HepG2 (cell line): ENCODE measurements around the gene ANXA3.

Experiments
- CTCF ChIP-seq: sonication (generic); formaldehyde crosslinking; IDR thresholded peaks from 2 replicates; pipeline ENCODE4 v1.5.0; 2020; ENCODE audit warnings: mild to moderate bottlenecking, missing genetic modification reagents, moderate library complexity
- MAFK ChIP-seq, 2 experiments: IDR thresholded peaks in 1 of 2; conservative IDR thresholded peaks in 1 of 2; 2 replicates each; pipeline ENCODE4 v1.6.1; 2011; ENCODE audit warnings: improper control_type of control experiment in 2 of 2, low read length in 2 of 2
- NFRKB ChIP-seq: fragments of 450-650 bp; IDR thresholded peaks from 2 replicates; pipeline ENCODE4 v1.6.1; 2017
- ONECUT2 ChIP-seq: sonication (generic); formaldehyde crosslinking; IDR thresholded peaks from 2 replicates; pipeline ENCODE4 v1.4.0; 2020; ENCODE audit warnings: missing genetic modification reagents
- RAD21 ChIP-seq: fragments of 450-650 bp; formaldehyde crosslinking; IDR thresholded peaks from 2 replicates; pipeline ENCODE4 v1.5.0; 2020; ENCODE audit warnings: mild to moderate bottlenecking
- SMAD1 ChIP-seq: sonication (generic); formaldehyde crosslinking; IDR thresholded peaks from 2 replicates; pipeline ENCODE4 v1.4.0; 2020; ENCODE audit warnings: missing genetic modification reagents, low read depth, mild to moderate bottlenecking, borderline replicate concordance
- TCF12 ChIP-seq, 2 experiments: fragments of 450-650 bp in 1 of 2; sonication (generic) in 1 of 2; formaldehyde crosslinking in 1 of 2; IDR thresholded peaks; 2 replicates each; pipeline versions ENCODE4 v1.6.1 to v1.8.0; 2017 to 2022; ENCODE audit warnings: antibody characterized with exemption in 1 of 2, mild to moderate bottlenecking in 1 of 2, missing genetic modification reagents in 1 of 2, moderate library complexity in 1 of 2
- ZNF260 ChIP-seq: sonication (generic); formaldehyde crosslinking; IDR thresholded peaks from 2 replicates; pipeline ENCODE4 v1.4.0; 2020; ENCODE audit warnings: missing genetic modification reagents, low read depth, mild to moderate bottlenecking, borderline replicate concordance
- ZNF460 ChIP-seq: sonication (generic); formaldehyde crosslinking; IDR thresholded peaks from 2 replicates; pipeline ENCODE4 v1.5.1; 2020; ENCODE audit warnings: missing genetic modification reagents, mild to moderate bottlenecking, borderline replicate concordance

GRCh38 chr4:78654807-78655206 lies 103.2 kb downstream of the ANXA3 start:
- TF ChIP-seq SMAD1 (CRISPR knock-in tag) (no peak), TCF12 (IDR thresholded peaks at IDR 0.05) (no peak), TCF12 (CRISPR knock-in tag; IDR thresholded peaks at IDR 0.05) (no peak), NFRKB (no peak), MAFK (conservative IDR thresholded peaks at IDR 0.05 in 1 of 2, IDR thresholded peaks at IDR 0.05 in 1 of 2; ENCODE audit: low read length in 2 of 2) (no peak), RAD21 (CRISPR knock-in tag) (no peak), ONECUT2 (CRISPR knock-in tag) (no peak), ZNF260 (CRISPR knock-in tag) (no peak), CTCF (CRISPR knock-in tag) (no peak), ZNF460 (CRISPR knock-in tag) (no peak)
